Measurements from ENCODE around the gene NUP35. TPM values are rescaled to one million over a fixed set of nuclear protein-coding genes. Genes with fewer than 3 reads are reported as not detected.

NUP35 gene
- polyA plus RNA-seq, 1 donor from 2014 or later = 40.7 TPM

Other genes starting within 250 kb of the NUP35 start
- gene NCKAP1, start 86.0 kb upstream of the NUP35 start, polyA plus RNA-seq = 124 and 127 TPM in 2 replicates
- gene DUSP19, start 45.7 kb upstream of the NUP35 start, polyA plus RNA-seq = 5.6 and 7.7 TPM in 2 replicates